HEK293T (cell line): ENCODE results near the gene PGR.

Source experiments
- CTCF ChIA-PET: fragments of 350-600 bp; formaldehyde crosslinking; extraction: SDS; loops from one replicate; lab custom pipeline; 2021; ENCODE audit warnings: antibody characterized with exemption, inconsistent platforms; lab: Yijun Ruan, JAX
- POLR2A ChIA-PET: fragments of 350-600 bp; formaldehyde crosslinking; extraction: SDS; loops from one replicate; lab custom pipeline; 2020; ENCODE audit warnings: antibody characterized with exemption, inconsistent platforms; lab: Yijun Ruan, JAX
- DNase-seq: peaks from one replicate; pipeline ENCODE4 v3.0.0; 2012; ENCODE audit warnings: mixed read lengths; ENCODE audit errors: extremely low spot score
- ARNT ChIP-seq: fragments of 450-650 bp; IDR thresholded peaks from 2 replicates; pipeline ENCODE4 v1.6.1; 2017; ENCODE audit warnings: mild to moderate bottlenecking
- BHLHE40 ChIP-seq: fragments of 450-650 bp; IDR thresholded peaks from 2 replicates; pipeline ENCODE4 v1.6.1; 2016; ENCODE audit warnings: mild to moderate bottlenecking, moderate library complexity, borderline replicate concordance
- CTBP1 ChIP-seq: fragments of 450-650 bp; IDR thresholded peaks from 2 replicates; pipeline ENCODE4 v1.6.1; 2016; ENCODE audit warnings: borderline replicate concordance
- ELF4 ChIP-seq: fragments of 450-650 bp; IDR thresholded peaks from 2 replicates; pipeline ENCODE4 v1.6.1; 2017; ENCODE audit warnings: antibody characterized with exemption
- FOXA1 ChIP-seq: fragments of 450-650 bp; IDR thresholded peaks from 2 replicates; pipeline ENCODE4 v1.6.1; 2016; ENCODE audit warnings: mild to moderate bottlenecking
- FOXK2 ChIP-seq: fragments of 450-650 bp; IDR thresholded peaks from 2 replicates; pipeline ENCODE4 v1.6.1; 2016; ENCODE audit warnings: mild to moderate bottlenecking
- FOXM1 ChIP-seq: fragments of 450-650 bp; IDR thresholded peaks from 2 replicates; pipeline ENCODE4 v1.6.1; 2017; ENCODE audit warnings: mild to moderate bottlenecking, borderline replicate concordance
- HDGF ChIP-seq: fragments of 450-650 bp; IDR thresholded peaks from 2 replicates; pipeline ENCODE4 v1.6.1; 2017; ENCODE audit warnings: antibody characterized with exemption, borderline replicate concordance
- L3MBTL2 ChIP-seq: fragments of 450-650 bp; conservative IDR thresholded peaks from 2 replicates; pipeline ENCODE4 v1.6.1; 2016; ENCODE audit warnings: mild to moderate bottlenecking
- LEF1 ChIP-seq: fragments of 450-650 bp; IDR thresholded peaks from 2 replicates; pipeline ENCODE4 v1.6.1; 2017; ENCODE audit warnings: mild to moderate bottlenecking, borderline replicate concordance
- NFRKB ChIP-seq: fragments of 450-650 bp; IDR thresholded peaks from 2 replicates; pipeline ENCODE4 v1.6.1; 2016; ENCODE audit warnings: mild to moderate bottlenecking, moderate library complexity
- PKNOX1 ChIP-seq: fragments of 450-650 bp; IDR thresholded peaks from 2 replicates; pipeline ENCODE4 v1.6.1; 2016
- SP1 ChIP-seq: fragments of 450-650 bp; IDR thresholded peaks from 2 replicates; pipeline ENCODE4 v1.6.1; 2017
- SUZ12 ChIP-seq: fragments of 450-650 bp; IDR thresholded peaks from 2 replicates; pipeline ENCODE4 v1.6.1; 2016; ENCODE audit warnings: mild to moderate bottlenecking
- TARDBP ChIP-seq: fragments of 450-650 bp; IDR thresholded peaks from 2 replicates; pipeline ENCODE4 v1.6.1; 2016
- ZNF384 ChIP-seq: fragments of 450-650 bp; IDR thresholded peaks from 2 replicates; pipeline ENCODE4 v1.6.1; 2016

PGR gene

GRCh38 chr11:101115671-101116160 is 13.9 kb downstream of the PGR start:
- POLR2A ChIA-PET: no interaction called here
- TF ChIP-seq PKNOX1 (no peak), FOXK2 (no peak)
- CTCF ChIA-PET: interaction anchor here (0.7 kb wide), 1 partner anchor 135 kb away, joined by 3 read pairs; no protein-coding TSS in a partner anchor
- no peak for DNase-seq

GRCh38 chr11:101113540-101113939 is 16.1 kb downstream of the PGR start:
- POLR2A ChIA-PET: no interaction called here
- CTCF ChIA-PET: no interaction called here
- TF ChIP-seq PKNOX1: no peak
- TF ChIP-seq TARDBP: no peak
- no peak for TF ChIP-seq LEF1
- DNase-seq: no peak

GRCh38 chr11:101104716-101105115 is 24.9 kb downstream of the PGR start:
- POLR2A ChIA-PET: no interaction called here
- no peak for DNase-seq
- no peak for TF ChIP-seq SUZ12
- TF ChIP-seq L3MBTL2: no peak
- no peak for TF ChIP-seq TARDBP
- no peak for TF ChIP-seq HDGF
- TF ChIP-seq PKNOX1: no peak
- no peak for TF ChIP-seq NFRKB
- TF ChIP-seq ARNT: no peak
- TF ChIP-seq FOXA1: no peak
- TF ChIP-seq FOXM1: no peak
- TF ChIP-seq CTBP1: no peak
- TF ChIP-seq FOXK2: no peak
- TF ChIP-seq SP1: no peak
- no peak for TF ChIP-seq ELF4
- no peak for TF ChIP-seq BHLHE40
- CTCF ChIA-PET: interaction anchor here (0.7 kb wide), 1 partner anchor 20 kb away, joined by 3 read pairs; no protein-coding TSS in a partner anchor

- DNase-seq: no peak
- ChIA-PET POLR2A (no interaction called here), CTCF (no interaction called here)
- TF ChIP-seq NFRKB: no peak
- no peak for TF ChIP-seq ELF4
- TF ChIP-seq FOXM1: no peak
- no peak for TF ChIP-seq PKNOX1
- no peak for TF ChIP-seq FOXK2
- no peak for TF ChIP-seq CTBP1
- no peak for TF ChIP-seq HDGF
- no peak for TF ChIP-seq L3MBTL2
Observed at GRCh38 chr11:101103433-101103832, 26.2 kb downstream of the PGR start.

- ChIA-PET POLR2A (no interaction called here), CTCF (no interaction called here)
- no peak for DNase-seq
- TF ChIP-seq NFRKB (no peak), HDGF (no peak), FOXK2 (no peak)
Observed at GRCh38 chr11:101100601-101101000, 29.0 kb downstream of the PGR start.

GRCh38 chr11:101096036-101096704 is 33.4 kb downstream of the PGR start:
- ChIA-PET CTCF (no interaction called here), POLR2A (no interaction called here)
- no peak for DNase-seq
- TF ChIP-seq FOXK2 (no peak), CTBP1 (no peak), NFRKB (no peak), LEF1 (no peak), PKNOX1 (no peak)

GRCh38 chr11:101091781-101092180 is 37.8 kb downstream of the PGR start:
- no peak for TF ChIP-seq ZNF384
- TF ChIP-seq BHLHE40: no peak
- ChIA-PET CTCF (interaction anchor here (1.0 kb wide), 1 partner anchor 8 kb away, joined by 5 read pairs; no protein-coding TSS in a partner anchor), POLR2A (no interaction called here)
- DNase-seq: no peak
